GM04503 (cell line): ENCODE data around the gene FAM168A.
"Not testable (repeated sequence)": the region's sequence is repeated elsewhere in the genome, so short reads cannot be mapped to it uniquely, and the experiment has no call there.

Source experiments
- DNase-seq: peaks from one replicate; pipeline ENCODE4 v3.0.0-alpha.2; 2012; ENCODE audit warnings: low read depth

Gene FAM168A

DNA sequence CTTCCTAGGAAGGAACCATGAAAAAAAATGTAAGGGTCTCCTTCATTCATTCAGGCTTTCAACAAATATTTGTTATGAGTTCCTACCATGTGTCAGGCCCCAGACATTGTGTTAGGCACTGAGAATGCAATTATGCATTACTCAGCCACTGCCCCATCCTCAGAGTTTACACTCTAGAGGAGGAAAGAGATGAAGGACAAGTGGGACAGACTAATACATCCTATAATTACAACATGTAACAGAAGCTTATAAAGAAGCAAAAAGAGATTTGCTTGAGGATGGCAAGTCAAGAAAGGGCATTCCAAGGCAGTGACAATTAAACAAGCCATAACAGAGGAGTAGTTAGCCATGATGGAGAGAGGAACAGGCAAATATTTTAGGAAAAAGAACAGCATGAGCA, 78.6 kb downstream of the FAM168A start:
- no peak for DNase-seq

DNA sequence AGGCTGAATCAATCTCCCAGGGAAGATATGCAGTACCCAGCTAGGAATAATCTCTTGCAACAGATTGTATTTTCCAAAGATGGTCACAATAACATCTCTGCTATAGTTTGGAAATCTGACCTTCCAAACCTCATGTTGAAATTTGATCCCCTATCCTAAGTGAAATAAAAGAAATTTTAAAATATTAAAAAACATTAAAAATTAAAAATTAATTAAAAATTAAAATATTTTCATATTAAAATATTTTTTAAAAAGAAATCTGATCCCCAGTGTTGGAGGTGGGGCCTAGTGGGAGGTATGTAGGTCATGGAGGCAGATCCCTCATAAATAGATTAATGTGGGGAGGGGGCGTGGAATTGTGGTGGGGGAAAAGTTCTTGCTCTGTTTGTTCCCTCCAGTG, 79.7 kb downstream of the FAM168A start:
- DNase-seq, result no peak

DNA sequence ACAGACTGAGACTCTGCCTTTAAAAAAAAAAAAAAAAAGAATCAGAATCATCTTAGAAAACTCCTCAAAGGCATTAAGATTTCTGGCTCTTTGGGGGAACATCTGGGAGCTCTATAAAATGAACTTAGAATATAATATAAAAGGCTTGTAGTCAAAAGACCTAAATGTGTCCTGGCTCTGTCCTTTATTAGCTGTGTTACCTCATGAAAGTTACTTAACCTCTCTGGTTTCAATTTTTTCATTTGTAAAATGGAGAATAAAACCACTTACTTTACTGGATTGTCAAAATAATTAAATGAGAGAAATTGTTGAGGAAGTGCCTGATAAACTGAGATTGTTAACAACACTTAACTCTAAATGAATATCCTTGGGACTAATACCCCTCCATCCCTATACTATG, 81.8 kb downstream of the FAM168A start:
- no peak for DNase-seq

DNA sequence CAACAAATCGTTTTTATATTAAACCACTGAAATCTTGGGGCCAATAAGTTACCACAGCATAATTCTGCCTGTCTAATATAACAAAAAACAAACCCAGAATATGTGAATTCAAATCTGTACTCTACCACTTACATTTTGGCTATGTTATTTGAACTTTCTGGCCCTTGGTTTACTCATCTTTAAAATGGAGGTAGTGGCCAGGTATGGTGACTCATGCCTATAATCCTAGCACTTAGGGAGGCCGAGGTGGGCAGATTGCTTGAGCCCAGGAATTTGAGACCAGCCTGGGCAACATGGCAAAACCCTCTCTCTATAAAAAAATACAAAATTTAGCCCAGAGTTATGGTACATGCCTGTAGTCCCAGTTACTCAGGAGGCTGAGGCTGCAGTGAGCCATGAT, 84.2 kb downstream of the FAM168A start:
- DNase-seq, result no peak

DNA sequence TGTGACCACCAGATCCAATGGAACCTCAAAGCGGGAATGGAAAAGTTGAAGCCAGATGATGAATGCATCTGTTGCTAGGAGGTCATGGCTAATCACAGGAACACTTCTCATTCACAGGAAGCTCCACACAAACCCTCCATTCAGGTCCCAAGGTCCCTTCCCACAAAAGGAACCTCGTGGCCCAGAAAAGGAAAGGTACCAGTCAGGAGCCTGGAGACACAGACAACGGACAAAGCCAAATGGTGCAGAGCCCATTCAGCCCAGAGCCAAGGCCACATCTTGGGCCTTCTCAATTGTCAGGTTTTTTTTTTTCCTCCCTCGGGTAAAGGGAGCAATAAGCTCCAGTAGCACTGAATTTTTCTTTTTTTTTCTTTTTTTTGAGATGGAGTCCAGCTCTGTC, 87.0 kb downstream of the FAM168A start:
- DNase-seq, result no peak

DNA sequence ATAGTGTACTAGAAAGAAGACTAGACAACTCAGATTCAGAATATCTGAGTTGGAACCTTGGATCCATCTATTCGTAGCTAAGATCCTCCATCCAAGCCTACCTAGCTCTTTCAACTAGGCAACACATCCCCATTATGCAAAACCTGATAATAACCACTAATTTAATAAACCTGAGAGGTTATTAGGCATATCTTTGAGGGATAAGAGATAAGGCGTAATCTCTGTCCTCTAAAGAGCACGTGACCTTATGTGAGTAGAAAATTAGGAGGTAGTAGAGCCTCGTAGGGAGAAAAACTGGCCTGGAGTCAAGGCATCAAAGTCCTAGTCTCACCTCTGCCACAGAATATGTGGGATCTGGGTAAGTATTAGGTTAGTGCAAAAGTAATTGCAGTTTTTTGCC, 87.8 kb downstream of the FAM168A start:
- DNase-seq, result no peak

DNA sequence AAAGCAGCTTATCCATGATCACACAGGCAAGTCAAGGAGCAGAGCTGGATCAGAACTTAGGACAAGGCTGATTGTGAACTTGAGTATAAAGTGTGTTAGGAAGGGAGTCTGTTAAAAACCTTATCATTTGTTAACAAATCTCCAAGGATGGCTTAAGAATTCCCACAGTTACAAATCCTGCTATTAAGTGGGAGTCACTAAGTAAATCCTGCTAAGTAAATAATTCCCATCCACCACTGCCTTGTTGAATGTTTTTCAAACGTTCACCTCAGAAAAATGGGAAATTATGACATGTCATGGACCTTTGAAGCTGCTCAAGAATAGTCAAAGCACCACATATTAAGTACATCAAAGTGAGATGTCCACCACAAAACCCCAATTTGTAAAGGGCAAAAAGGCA, 88.7 kb downstream of the FAM168A start:
- DNase-seq, result no peak

DNA sequence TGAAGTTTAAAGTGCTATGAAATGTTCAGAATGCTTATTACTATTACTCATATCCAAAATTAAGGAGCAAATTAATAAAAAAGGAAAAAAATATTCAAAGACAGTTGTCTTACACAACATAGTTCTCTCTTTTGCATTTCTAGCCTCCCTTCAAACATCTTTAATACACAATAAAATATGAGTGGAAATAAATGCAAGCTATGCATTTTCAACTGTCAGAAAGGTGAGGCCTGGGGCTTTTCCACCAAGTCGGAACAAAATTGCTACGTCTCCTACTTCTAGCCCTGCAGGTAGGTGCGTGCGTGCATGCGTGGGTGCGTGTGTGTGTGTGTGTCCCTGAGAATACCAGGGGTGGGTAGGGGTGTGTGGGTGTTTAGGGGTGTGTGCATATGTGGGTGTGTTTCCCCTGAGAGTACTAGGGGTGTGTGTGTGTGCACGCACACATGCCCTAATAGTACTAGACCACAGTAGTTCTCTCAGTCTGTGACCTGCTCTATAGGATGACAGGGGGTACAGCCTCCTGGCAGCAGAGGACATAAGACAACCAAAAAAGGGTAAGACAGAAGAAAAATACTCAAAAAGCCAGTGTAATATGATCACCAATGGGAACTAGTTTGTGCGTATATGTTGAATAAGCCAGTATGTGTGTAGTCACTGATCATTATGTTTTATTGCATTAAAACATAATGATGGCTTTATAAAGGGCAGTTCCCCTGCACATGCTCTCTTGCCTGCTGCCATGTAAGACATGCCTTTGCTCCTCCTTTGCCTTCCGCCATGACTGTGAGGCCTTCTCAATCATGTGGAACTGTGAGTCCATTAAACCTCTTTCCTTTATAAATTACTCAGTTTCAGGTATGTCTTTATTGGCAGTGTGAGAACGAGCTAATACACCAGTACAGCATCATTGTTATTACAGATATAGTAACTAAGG, 89.4 kb downstream of the FAM168A start:
- no peak for DNase-seq

DNA sequence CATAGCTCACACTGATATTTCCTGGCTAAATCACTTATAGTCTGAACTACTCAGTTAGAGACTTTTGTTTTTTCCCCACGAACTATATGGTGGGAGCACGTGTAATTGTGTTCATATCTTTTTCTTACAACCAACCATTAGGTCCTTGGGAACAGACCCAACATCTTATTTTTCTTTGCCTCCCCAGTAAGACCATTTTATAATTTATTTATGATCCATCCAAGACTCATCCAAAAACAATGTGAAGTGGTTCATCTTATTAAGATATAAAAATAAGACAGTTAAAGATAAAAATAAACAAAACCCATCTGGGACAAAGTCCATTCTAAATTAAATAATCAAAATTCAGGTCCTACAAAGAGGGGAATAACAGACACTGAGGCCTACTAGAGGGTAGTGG, 90.8 kb downstream of the FAM168A start:
- DNase-seq, result no peak

DNA sequence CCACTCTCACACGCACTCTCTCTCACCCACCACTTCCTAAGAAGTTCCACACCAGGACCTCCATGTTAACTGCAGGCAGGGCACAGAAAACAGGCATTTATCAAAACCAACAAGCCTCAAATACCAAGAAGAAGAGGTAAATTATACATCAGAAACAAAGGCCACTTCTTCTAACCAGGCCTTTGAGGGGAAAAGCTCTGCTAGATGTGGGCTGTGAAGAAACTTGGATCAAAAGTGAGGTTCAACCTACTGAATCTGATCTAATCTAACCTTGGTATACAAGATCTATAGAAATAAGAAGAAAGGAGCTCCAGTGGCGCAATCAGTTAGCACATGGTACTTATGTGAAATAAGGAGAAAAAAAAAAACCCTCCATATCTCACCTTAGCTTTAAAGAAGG, 91.9 kb downstream of the FAM168A start:
- no peak for DNase-seq

DNA sequence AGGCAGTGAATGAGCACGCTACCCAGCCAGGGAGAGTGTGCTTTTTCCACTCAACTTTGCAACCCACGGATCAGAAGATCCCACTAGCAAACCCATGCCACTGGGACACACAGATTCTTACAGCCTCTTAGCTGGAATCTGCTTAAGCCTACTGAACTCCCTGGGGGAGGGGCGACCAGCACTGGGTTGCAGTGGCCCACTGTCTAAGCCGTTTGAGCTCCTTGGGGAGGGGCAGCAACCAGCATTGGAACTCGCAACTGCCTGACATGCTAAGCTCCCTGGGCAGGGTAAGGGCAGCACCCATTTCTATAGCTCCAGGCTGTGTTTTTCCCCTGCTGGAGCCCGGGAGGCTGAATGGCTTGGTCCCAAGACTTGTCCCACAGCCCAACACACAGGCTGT, 99.6 kb downstream of the FAM168A start:
- DNase-seq, result no peak

DNA sequence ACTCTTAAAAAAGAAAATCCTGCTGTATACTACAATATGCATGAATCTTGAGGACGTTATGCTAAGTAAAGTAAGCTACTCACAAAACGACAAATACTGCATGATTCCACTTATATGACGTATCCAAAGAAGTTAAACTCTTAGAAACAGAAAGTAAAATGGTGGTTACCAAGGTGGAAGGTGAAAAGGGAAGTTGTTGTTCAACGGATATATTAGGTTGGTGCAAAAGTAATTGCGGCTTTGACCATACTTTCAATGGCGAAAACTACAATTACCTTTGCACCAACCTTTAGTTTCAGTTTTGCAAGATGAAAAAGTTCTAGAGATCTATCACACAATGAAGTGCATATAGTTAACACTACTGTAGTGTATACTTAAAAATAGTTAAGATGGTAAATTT, 101.8 kb downstream of the FAM168A start:
- DNase-seq, result no peak

DNA sequence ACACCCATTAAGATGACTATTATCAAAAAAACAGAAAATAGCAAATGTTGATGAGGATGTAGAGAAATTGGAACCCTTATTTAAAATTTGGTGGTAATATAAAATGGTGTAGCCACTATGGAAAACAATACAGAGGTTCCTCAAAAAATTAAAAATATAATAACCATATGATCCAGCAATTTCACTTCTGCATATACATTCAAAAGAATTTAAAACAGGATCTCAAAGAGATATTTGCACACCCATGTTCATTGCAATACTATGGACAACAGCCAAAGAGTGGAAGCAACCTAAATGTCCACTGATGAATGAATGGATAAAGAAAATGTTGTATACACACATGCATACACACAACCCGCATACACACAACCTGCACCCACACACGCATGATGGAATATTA, 102.2 kb downstream of the FAM168A start:
- no peak for DNase-seq

DNA sequence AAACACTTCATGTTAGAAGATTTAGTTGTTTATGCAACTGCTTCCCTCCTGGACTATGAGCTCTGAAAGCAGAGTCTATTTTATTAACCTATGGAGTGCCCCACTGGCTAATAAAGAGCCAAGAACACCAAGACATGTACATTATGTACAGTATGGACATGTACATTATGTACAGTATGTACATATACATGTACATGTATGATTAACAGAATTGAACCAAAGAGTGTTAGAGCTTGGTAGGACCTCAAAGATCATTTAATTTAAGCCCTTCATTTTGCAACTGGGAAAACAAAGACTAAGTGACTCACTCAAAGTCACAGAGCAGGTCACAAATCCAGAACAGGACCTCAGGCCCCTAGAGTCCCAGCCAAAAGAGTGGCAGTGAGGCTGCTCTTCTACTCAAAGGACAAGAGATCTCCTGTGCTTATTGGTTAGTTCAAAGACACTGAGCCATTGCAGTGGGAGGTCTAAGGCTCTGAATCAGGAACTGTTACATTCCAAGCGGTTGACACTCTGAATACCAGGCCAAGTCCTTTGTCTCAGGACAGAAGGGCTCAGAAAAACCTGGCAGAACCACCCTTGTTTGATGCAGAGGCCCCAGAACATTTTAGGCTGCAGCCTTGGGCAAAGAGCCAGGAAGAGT, 103.8 kb downstream of the FAM168A start:
- peak; percentile 79 for DNase-seq

DNA sequence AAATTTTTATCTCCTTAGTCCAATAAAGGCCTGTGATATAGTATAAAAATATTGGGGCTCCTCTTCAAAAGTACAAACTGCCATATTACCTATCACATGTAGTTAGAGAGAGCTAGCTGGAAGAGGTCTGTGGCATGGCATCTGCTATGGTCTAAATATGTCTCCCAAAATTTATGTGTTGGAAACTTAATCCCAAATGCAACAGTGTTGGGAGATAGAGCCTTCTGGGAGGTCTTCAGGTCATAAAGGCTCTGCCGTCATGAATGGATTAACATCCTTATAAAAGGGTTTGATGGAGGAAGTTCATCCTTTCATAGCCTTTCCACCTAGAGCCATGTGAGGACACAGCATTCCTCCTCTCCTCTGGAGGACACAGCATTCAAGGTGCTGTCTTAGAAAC, 116.3 kb downstream of the FAM168A start:
- DNase-seq, result no peak

DNA sequence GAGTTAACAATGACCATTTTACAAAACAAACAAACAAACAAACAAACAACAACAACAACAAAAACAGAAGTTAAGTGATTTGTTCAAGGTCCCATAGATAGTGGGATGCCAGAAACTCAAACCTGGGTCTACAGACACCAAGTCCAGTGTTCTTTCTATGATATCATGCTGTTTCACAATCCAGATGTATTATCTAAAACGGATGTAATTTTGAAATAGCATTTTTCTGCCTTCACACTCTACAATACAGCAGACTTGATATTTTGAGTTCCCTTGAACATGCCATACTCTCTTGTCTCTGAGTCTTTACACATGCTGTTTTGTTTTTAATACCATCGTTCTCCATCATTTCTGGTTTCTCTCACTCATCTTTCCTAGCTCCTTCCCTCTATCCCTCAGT, 117.2 kb downstream of the FAM168A start:
- no peak for DNase-seq

DNA sequence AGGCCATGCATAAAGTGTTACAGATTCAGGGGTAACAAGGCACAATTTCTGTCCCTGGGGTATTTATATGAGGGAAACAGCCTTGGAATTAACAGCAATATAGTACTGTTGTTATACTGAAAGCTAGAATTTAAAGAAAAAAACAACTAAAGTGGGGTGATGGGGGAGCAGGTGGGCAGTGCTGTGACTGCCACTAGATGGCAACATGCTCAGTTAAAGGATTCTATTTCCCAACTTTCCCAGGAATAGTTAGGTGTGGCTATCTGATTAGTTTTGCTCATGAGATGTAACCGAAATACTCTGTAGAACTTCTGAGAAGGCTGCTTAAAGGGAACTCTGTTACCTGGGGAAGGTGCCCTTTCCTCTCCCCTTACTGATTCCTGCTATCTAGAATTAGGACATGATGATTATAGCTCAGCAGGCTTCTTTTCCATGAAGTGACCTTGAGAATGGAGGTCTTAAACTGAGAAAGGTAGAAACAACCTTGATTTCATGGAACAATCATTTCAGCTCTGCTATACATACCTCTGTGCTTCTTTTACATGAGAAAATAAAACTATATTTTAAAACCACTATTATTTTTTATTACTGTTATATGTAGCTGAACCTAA, 119.1 kb downstream of the FAM168A start:
- no peak for DNase-seq

DNA sequence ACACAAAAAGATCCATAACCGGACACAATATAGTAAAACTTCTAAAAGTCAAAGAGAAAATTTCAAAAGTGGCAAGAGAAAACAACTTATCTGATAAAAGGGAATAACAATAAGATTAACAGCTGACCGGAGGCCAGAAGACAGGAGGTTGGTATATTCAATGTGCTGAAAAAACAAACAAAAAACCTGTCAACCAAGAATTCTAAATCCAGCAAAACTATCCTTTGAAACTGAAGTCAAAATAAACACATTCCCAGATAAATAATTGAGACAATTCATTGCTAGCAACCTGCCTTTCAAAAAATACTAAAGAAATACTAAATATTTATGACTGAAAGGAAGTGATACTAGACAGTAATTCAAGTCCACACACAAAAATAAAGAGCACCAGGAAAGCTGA, 120.4 kb downstream of the FAM168A start:
- DNase-seq, result no peak

DNA sequence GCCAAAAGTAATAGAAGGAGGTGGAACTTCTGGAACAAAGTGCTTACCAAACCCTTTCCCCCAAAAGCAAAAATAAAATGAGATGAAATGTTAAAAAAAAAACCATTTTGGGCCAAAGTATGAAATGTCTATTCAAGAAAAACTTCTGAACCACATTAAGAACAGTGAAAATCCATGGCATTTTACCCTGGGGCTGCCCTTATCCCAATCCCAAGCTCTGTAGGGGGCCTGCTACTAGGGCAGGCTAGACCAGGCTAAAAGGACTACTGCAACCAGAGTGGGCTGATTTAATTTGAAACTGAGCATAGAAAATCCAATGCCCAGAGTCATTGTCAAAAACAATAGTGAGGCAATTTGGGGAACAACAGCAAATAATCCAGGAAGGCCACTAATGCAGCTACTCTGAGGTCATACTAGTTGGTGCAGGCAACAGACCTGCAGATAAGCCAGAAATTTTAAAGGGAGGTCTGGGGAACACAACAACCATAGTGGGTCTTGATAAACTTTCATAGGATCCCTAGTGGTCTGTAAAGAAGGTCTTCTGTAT, 122.3 kb downstream of the FAM168A start:
- no peak for DNase-seq

DNA sequence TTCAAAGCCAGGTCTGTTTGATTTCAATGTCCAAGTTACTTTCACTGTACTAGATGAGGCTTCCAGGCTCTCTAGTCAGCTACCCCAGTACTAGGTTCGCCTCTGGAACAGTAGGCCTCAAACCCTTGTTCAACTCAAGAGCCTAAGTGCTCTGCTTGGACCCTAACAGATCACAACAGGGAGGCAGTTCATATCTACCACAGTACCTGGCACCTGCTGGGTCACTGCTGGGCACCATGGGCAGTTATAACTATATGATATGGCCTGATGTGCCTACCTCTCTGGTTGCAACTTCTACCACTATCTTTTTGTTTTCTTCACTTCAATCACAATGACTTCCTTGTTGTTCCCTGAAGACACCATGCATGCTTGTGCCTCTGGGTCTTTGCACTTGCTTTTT, 124.7 kb downstream of the FAM168A start:
- no peak for DNase-seq

DNA sequence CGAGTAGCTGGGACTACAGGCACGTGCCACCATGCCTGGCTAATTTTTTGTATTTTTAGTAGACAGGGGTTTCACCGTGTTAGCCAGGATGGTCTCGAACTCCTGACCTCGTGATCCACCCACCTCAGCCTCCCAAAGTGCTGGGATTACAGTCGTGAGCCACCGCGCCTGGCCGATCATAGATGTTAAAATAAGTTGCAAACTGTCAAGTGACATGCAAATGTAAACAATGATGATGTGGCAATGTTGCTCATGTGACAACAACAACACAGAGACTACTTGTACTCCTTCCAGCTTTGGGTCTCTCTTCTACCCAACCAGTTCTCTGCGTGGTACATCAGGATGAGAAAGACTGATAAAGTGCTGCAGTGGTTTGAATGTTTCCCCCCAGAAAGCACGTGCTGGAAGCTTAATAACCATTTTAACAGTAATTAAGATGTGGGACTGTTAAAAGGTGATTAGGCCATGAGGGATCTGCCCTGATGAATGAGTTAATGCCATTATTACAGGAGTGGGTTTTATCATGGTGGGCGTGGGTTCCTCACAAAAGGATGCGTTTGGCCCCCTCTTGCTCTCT, 127.8 kb downstream of the FAM168A start:
- not testable (repeated sequence) for DNase-seq

DNA sequence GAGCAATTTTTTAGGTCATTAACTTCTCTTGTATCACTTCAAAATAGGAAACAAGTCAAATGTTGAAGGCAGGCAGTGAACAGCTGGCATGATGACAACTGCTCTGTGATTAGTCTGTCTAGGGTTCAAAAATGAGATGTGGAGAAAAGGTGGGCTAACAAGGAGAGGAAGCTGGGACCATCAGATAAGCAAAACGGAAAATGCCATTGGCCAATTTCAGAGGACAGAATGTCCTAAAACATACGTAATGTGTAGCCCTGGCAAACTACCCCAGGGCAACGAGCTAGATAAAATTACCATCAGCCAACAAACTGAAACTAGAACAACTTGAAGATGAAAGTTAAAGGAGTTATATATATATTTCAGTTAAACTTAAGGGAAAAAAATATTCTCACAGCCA, 128.5 kb downstream of the FAM168A start:
- no peak for DNase-seq
